Coronary artery (tissue), 2 donors: ENCODE data around the gene RAD51B.

Experiments used
- DNase-seq: peaks from one replicate; pipeline ENCODE4 v3.0.0-alpha.2; 2017; ENCODE audit warnings: low spot score
- H3K27ac ChIP-seq, 2 donors: fragments of 200-600 bp; sonication (generic); one replicate each; pipeline ENCODE4 v1.5.1; 2016 to 2019
- H3K4me3 ChIP-seq: fragments of 200-600 bp; sonication (generic); 2 replicates; pipeline ENCODE4 v1.5.1; 2016; ENCODE audit warnings: mild to moderate bottlenecking, moderate library complexity
- TF ChIP-seq, protein P1 (sequence below): fragments of 200-600 bp; sonication (generic); IDR thresholded peaks from one replicate; pipeline ENCODE4 v1.5.1; 2019; ENCODE audit warnings: antibody characterized with exemption

Gene RAD51B

DNA sequence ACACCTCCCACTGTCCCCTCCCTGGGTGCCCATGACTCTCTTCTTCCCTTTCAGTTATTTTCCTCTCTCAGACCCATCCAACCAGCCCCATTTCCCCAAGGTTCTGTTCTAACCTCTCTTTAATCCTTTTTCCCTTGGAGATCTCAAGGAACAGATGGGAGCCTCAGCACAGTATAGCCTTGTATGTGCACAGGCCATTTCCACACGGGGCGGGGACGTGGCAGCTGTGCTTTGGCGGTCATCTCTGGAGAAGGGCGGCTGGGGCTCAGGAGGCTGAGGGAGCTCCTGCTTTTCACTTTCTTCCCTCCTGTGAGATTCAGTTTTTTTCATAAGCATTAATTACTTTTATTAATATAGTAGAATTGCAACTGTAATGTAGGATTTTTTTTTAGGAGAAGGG, 761.1 kb downstream of the RAD51B start:
- no peak overlapping the region for H3K27ac ChIP-seq
- DNase-seq: no peak
- TF ChIP-seq, protein P1, sequence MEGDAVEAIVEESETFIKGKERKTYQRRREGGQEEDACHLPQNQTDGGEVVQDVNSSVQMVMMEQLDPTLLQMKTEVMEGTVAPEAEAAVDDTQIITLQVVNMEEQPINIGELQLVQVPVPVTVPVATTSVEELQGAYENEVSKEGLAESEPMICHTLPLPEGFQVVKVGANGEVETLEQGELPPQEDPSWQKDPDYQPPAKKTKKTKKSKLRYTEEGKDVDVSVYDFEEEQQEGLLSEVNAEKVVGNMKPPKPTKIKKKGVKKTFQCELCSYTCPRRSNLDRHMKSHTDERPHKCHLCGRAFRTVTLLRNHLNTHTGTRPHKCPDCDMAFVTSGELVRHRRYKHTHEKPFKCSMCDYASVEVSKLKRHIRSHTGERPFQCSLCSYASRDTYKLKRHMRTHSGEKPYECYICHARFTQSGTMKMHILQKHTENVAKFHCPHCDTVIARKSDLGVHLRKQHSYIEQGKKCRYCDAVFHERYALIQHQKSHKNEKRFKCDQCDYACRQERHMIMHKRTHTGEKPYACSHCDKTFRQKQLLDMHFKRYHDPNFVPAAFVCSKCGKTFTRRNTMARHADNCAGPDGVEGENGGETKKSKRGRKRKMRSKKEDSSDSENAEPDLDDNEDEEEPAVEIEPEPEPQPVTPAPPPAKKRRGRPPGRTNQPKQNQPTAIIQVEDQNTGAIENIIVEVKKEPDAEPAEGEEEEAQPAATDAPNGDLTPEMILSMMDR: no peak

DNA sequence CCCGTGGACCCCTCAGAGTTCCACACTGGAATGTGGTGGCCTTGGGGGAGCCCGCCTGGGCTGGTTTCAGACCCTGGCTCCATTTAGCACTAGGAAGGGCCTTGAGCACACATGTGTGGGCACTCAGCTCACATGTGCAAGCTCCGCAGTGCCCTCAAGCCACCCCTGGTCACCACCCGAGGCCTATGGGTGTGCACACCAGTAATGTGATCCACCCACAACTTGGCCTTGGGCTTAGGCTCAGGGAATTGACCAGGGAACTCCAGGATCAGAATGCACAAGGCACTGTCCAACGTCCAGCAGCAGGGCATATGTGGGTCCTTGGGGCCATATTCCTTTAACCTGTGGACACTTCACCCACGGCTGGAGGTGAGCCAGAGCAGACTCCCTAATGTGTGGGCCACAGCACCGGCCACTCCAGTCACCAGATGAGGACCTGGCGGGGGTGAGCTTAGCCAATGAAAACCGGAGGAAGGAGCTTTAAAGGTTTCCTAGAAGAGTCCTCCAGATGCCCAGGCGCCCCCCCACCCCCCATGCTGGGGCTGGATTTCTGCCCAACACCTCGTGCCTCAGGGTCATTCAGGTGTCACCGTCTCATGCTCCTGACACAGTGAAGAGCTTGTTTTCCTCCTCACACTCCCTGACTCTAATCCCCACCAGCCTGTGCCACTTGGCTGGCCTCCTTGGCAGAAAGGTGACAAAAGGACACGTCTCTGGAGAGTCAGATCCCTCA, 764.1 kb downstream of the RAD51B start:
- Histone ChIP-seq H3K4me3 (no peak overlapping the region), H3K27ac (no peak overlapping the region)
- TF ChIP-seq, protein P1: no peak
- no peak for DNase-seq

More for the DNA sequence above, 761.1 kb downstream of the RAD51B start:
- H3K4me3 ChIP-seq: no peak overlapping the region

DNA sequence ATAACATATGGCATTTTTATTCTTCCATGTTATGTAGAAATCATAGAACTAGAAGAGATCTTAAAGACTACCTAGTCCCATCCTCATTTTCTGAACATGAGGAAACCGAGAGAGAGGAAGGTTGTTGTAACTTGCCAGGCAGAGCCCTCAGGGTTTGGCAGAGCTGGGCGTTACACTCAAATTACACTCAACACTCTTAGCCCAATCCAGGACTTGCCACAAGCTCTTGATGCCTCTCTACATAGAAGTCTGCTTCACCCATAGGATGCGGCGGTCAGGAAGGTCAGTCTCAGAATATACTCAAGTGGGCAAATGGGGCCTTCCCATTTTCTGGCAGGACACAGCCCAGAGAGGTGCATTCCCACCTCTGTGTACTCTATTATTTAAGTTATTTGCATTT, 765.2 kb downstream of the RAD51B start:
- DNase-seq: no peak
- TF ChIP-seq, protein P1: no peak
- H3K27ac ChIP-seq: no peak overlapping the region
- no peak overlapping the region for H3K4me3 ChIP-seq

DNA sequence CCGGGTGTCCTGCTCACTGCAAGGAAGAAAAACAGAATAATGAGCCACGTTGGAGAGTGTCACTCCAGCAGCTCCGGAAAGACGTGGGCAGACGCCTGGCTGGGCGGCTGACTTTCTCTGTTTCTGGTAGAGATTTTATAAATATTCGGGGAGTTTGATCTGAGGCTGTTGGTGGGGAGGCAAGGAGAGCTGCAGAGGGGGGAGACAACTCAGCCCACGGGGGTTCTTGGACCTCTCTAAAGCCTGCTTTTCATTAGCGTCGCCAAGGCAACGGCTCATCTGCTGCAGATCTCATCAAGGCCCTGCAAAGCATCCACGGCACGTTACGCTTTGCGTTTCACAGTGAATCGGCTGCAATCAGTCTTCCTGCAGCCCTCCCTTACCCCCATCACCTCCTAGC, 766.1 kb downstream of the RAD51B start:
- H3K4me3 ChIP-seq: no peak overlapping the region
- DNase-seq: no peak
- peak overlapping the region in 1 of 2 donors; percentile 21 for H3K27ac ChIP-seq
- TF ChIP-seq, protein P1: no peak

GRCh38 chr14:68586896-68587751, 767.5 kb downstream of the RAD51B start:
- Histone ChIP-seq H3K4me3 (no peak overlapping the region), H3K27ac (peak overlapping the region in 1 of 2 donors; percentile 43)
- DNase-seq: no peak
- TF ChIP-seq, protein P1: no peak

DNA sequence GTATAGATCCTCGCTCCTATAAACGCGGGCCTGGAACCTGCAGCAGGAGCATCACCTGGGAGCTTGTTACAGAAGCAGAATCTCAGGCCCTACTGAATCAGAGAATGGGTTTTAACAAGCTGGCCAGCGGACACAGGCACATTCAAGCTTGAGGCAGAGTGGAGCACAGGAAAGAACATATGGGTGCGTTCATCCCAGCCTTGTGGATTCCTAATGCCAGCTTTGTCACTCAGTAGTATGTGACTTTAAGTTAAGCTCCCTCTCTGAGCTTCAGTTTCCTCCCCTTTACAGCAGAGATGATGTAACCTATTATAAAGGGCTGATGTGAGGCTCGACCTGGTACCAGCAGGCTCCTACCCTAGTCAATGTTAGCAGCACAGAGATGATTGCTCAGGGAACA, 768.4 kb downstream of the RAD51B start:
- no peak for DNase-seq
- TF ChIP-seq, protein P1: no peak
- H3K27ac ChIP-seq: peak overlapping the region in 1 of 2 donors; percentile 43
- no peak overlapping the region for H3K4me3 ChIP-seq
